Smooth muscle cell (in vitro differentiated cells): Measurements from ENCODE around the gene EZH1. TPM values are rescaled to one million over a fixed set of nuclear protein-coding genes. Genes with fewer than 3 reads are reported as not detected.
A peak's percentile ranks its signal among the peaks of the same experiment; 100 is the strongest.

ENCODE experiments used
- DNase-seq: peaks from one replicate; lab custom pipeline; 2025; ENCODE audit not compliant: unreplicated experiment; lab: John Stamatoyannopoulos, UW
- H2AFZ ChIP-seq: fragments of 200-600 bp; sonication (generic); 2 replicates; pipeline ENCODE4 v1.6.0; 2016; ENCODE audit warnings: antibody characterized with exemption, low read depth, mild to moderate bottlenecking
- H3F3A ChIP-seq: fragments of 200-600 bp; sonication (generic); 2 replicates; pipeline ENCODE4 v1.6.0; 2017; ENCODE audit warnings: antibody characterized with exemption, low read depth
- H3K27ac ChIP-seq: fragments of 200-600 bp; sonication (generic); 2 replicates; pipeline ENCODE4 v1.5.1; 2016; ENCODE audit warnings: low read depth, mild to moderate bottlenecking
- H3K27me3 ChIP-seq: fragments of 200-600 bp; sonication (generic); 2 replicates; pipeline ENCODE4 v1.6.1; 2016; ENCODE audit warnings: low read depth, mild to moderate bottlenecking
- H3K36me3 ChIP-seq: fragments of 200-600 bp; sonication (generic); 2 replicates; pipeline ENCODE4 v1.5.1; 2016; ENCODE audit warnings: low read depth
- H3K4me1 ChIP-seq: fragments of 200-600 bp; sonication (generic); 2 replicates; pipeline ENCODE4 v1.5.1; 2016; ENCODE audit warnings: low read depth
- H3K4me2 ChIP-seq: fragments of 200-600 bp; sonication (generic); 2 replicates; pipeline ENCODE4 v1.6.0; 2016; ENCODE audit warnings: mild to moderate bottlenecking
- H3K4me3 ChIP-seq: fragments of 200-600 bp; sonication (generic); 2 replicates; pipeline ENCODE4 v1.5.1; 2016; ENCODE audit warnings: mild to moderate bottlenecking
- H3K79me2 ChIP-seq: fragments of 200-600 bp; sonication (generic); 2 replicates; pipeline ENCODE4 v1.6.0; 2016; ENCODE audit warnings: low read depth, mild to moderate bottlenecking
- H3K9ac ChIP-seq: fragments of 200-600 bp; sonication (generic); 2 replicates; pipeline ENCODE4 v1.6.0; 2016; ENCODE audit warnings: low read depth
- H3K9me3 ChIP-seq: fragments of 200-600 bp; sonication (generic); replicated peaks from 2 replicates; pipeline ENCODE4 v1.5.1; 2016; ENCODE audit warnings: low read depth
- H4K20me1 ChIP-seq: fragments of 200-600 bp; sonication (generic); 2 replicates; pipeline ENCODE4 v1.6.0; 2016; ENCODE audit warnings: low read depth
- WGBS: methylation state at CpG from one replicate; pipeline ENCODE4 v1.1.7; 2016; ENCODE audit warnings: low lambda C conversion rate; 5-methylcytosine and 5-hydroxymethylcytosine counted together
- polyA plus RNA-seq: library from polyadenylated mRNA; unstranded; fragments of >200 nt; fragmentation: Nextera tagmentation; extraction: Ambion mirVana; gene quantifications from 2 replicates; pipeline ENCODE4 v1.2.1, GENCODE V29; 2016
- total RNA-seq: library from RNA; depleted of rRNA; stranded (reverse); fragments of >200 nt; gene quantifications from 2 replicates; pipeline ENCODE4 v1.2.3, GENCODE V29; 2014
- TF ChIP-seq, protein P1 (sequence below): fragments of 200-600 bp; sonication (generic); IDR thresholded peaks from 2 replicates; pipeline ENCODE4 v1.5.1; 2017; ENCODE audit warnings: borderline replicate concordance, mild to moderate bottlenecking, antibody characterized with exemption; ENCODE audit not compliant: insufficient read depth, poor library complexity, severe bottlenecking

EZH1 gene
- total and polyA plus RNA-seq, 2 experiments from 2014 or later, result 8.0 to 19.4 TPM

DNA sequence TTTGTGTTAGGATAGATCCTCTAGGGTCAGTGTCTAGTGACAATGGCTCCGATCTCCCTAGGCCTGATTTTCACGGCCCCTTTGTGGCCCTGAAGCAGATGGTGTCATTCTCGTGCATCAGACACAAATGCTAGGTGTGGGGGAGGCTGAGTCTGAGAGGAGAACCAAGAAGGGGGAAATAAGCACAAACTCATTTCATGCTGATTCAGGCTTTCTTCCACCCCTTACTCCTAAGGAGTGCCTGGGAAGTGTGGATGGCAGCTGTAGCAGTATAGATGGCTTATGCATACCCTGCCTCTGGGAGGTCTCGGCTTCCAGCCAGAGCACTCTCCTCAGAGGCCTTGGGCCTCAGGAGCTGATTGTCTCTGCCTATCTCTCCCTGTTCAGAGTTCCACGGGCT is 33.7 kb upstream of the EZH1 start:
- no peak overlapping the region for H2AFZ ChIP-seq
- H3K9me3 ChIP-seq, result no peaks in the 10 kb centered on the region
- TF ChIP-seq, protein P1, sequence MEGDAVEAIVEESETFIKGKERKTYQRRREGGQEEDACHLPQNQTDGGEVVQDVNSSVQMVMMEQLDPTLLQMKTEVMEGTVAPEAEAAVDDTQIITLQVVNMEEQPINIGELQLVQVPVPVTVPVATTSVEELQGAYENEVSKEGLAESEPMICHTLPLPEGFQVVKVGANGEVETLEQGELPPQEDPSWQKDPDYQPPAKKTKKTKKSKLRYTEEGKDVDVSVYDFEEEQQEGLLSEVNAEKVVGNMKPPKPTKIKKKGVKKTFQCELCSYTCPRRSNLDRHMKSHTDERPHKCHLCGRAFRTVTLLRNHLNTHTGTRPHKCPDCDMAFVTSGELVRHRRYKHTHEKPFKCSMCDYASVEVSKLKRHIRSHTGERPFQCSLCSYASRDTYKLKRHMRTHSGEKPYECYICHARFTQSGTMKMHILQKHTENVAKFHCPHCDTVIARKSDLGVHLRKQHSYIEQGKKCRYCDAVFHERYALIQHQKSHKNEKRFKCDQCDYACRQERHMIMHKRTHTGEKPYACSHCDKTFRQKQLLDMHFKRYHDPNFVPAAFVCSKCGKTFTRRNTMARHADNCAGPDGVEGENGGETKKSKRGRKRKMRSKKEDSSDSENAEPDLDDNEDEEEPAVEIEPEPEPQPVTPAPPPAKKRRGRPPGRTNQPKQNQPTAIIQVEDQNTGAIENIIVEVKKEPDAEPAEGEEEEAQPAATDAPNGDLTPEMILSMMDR, result no peak
- H4K20me1 ChIP-seq, result no peaks in the 10 kb centered on the region
- no peaks in the 10 kb centered on the region for H3K36me3 ChIP-seq
- peaks cover 28% of the 10 kb centered on the region for H3K27me3 ChIP-seq
- peaks cover 4% of the 10 kb centered on the region for H3F3A ChIP-seq
- no peak overlapping the region for H3K9ac ChIP-seq
- DNase-seq, result no peak
- no peaks in the 10 kb centered on the region for H3K79me2 ChIP-seq
- 94% methylated on average over 5 of the region's 5 CpGs for WGBS
- peaks cover 8% of the 10 kb centered on the region for H3K4me1 ChIP-seq
- no peak overlapping the region for H3K27ac ChIP-seq
- no peak overlapping the region for H3K4me2 ChIP-seq
- no peak overlapping the region for H3K4me3 ChIP-seq

DNA sequence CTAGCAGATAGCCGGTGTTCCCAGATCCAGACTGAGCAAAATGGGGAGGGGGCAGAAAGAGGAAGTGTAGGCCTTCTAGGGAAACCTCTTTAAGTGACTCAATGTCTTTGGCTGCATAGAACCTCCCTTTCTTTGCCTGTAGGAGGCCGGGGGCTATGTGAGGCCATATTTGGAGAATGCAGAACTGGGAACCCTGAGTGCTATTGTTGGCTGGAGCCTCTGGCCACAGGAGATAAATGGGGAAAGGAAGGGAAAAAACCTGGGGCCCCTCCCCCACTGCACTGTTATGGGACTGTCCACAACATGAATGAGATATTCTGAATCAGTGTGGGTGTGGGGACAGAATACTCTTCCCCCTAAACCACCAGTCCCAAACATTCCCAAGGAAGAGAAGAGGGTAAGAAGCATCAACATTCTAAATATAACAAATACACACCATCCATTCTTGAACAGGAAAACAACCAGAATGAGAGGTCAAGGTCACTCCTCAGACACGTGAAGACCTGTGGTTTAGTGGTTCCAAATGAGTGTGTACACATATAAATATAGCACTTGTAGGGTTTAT is 30.8 kb upstream of the EZH1 start:
- Histone ChIP-seq H3K4me3 (no peak overlapping the region), H3K4me1 (peaks cover 13% of the 10 kb centered on the region), H3K79me2 (no peaks in the 10 kb centered on the region), H3K36me3 (no peaks in the 10 kb centered on the region), H3K27ac (no peak overlapping the region), H3K9me3 (no peaks in the 10 kb centered on the region), H2AFZ (no peak overlapping the region), H3K27me3 (peaks cover 2% of the 10 kb centered on the region), H3K9ac (no peak overlapping the region), H4K20me1 (no peaks in the 10 kb centered on the region), H3F3A (peaks cover 4% of the 10 kb centered on the region), H3K4me2 (no peak overlapping the region)
- no peak for DNase-seq
- WGBS, result 93% methylated on average over 3 of the region's 3 CpGs
- TF ChIP-seq, protein P1, result no peak

DNA sequence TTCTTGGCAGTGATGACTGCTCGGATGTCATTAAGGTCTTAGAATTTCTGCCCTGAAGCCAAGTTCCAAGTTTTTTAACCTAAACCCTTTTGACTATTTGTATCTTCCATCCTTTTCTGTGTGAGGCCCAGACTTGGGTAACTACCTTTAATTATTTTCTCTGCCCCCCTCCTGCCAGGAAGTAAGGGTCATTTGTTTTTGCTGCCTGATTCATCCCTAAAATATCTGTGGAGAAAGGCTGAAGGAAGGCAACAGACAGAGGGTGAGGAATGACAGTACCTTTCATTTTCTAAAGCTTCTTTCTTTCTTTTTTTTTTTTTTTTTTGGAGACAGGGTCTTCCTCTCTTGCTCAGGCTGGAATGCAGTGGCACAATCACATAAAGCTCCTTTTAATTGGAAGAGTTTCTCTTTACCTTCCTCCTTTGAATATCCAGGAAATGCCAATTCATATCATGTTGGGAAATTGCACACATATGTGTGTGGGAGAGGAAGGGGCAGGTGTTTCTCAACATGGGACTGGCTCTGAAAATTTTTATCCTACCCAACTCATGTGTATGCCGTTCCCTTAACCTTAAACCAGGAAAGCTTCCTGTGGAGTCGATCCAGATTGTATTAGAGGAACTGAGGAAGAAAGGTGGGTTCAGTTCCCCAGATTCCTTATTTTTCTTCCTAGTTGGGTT is 29.4 kb upstream of the EZH1 start:
- peak overlapping the region; percentile 100 for H2AFZ ChIP-seq
- H3K79me2 ChIP-seq, result no peaks in the 10 kb centered on the region
- H3K4me1 ChIP-seq, result peaks cover 13% of the 10 kb centered on the region
- no peak for DNase-seq
- no peaks in the 10 kb centered on the region for H4K20me1 ChIP-seq
- H3K27me3 ChIP-seq, result no peaks in the 10 kb centered on the region
- H3K9ac ChIP-seq, result peak overlapping the region; percentile 77
- 76% methylated on average over 3 of the region's 3 CpGs for WGBS
- peak overlapping the region; percentile 92 for H3K4me2 ChIP-seq
- H3K36me3 ChIP-seq, result no peaks in the 10 kb centered on the region
- TF ChIP-seq, protein P1, result no peak
- peaks cover 4% of the 10 kb centered on the region for H3F3A ChIP-seq
- H3K27ac ChIP-seq, result peak overlapping the region; percentile 52
- H3K9me3 ChIP-seq, result no peaks in the 10 kb centered on the region
- H3K4me3 ChIP-seq, result peak overlapping the region; percentile 83
